HEK293 (cell line): Measurements from ENCODE around the gene MTRFR.

Source experiments
- CTCF ChIA-PET: fragments of 350-600 bp; formaldehyde crosslinking; extraction: SDS; loops from one replicate; lab custom pipeline; 2021; ENCODE audit warnings: antibody characterized with exemption; lab: Yijun Ruan, JAX
- POLR2A ChIA-PET: fragments of 300-600 bp; formaldehyde crosslinking; extraction: SDS; loops from one replicate; lab custom pipeline; 2020; ENCODE audit warnings: antibody characterized with exemption, inconsistent platforms; lab: Yijun Ruan, JAX
- H3K27ac ChIP-seq: fragments of 200-500 bp; sonication (Bioruptor generic); 2 replicates; pipeline ENCODE4 v1.5.1; 2014; ENCODE audit warnings: low read depth, low read length, control low read depth, inconsistent platforms; ENCODE audit errors: extremely low read depth
- H3K36me3 ChIP-seq, 2 experiments: fragments of 200-500 bp in 1 of 2; sonication (Bioruptor generic) in 1 of 2; 1 replicate in 1 of 2; 2 replicates in 1 of 2; pipeline ENCODE4 v1.5.1; 2014 to 2017; ENCODE audit warnings: inconsistent platforms in 2 of 2, low read length in 2 of 2; ENCODE audit not compliant: control insufficient read depth in 2 of 2, insufficient read depth in 1 of 2
- H3K4me1 ChIP-seq: fragments of 200-500 bp; sonication (Bioruptor generic); 2 replicates; pipeline ENCODE4 v1.5.1; 2014; ENCODE audit warnings: mild to moderate bottlenecking, low read length, inconsistent platforms; ENCODE audit not compliant: control insufficient read depth, insufficient read depth
- H3K4me3 ChIP-seq: 2 replicates; pipeline ENCODE4 v1.5.1; 2011; ENCODE audit warnings: low read depth, mild to moderate bottlenecking, control low read depth, low read length, moderate library complexity
- H3K9me3 ChIP-seq: fragments of 200-500 bp; sonication (Bioruptor generic); 2 replicates; pipeline ENCODE4 v1.5.1; 2014; ENCODE audit warnings: low read depth, low read length, inconsistent platforms; ENCODE audit not compliant: control insufficient read depth, insufficient read depth
- PRDM10 ChIP-seq: fragments of 450-650 bp; formaldehyde crosslinking; IDR thresholded peaks from 2 replicates; pipeline ENCODE4 v1.5.1; 2016; ENCODE audit warnings: missing biosample characterization, missing genetic modification characterization
- SCRT2 ChIP-seq: fragments of 450-650 bp; formaldehyde crosslinking; IDR thresholded peaks from 2 replicates; pipeline ENCODE4 v1.5.1; 2016; ENCODE audit warnings: missing biosample characterization, missing genetic modification characterization
- SP7 ChIP-seq: fragments of 450-650 bp; formaldehyde crosslinking; IDR thresholded peaks from 2 replicates; pipeline ENCODE4 v1.5.1; 2016; ENCODE audit warnings: missing biosample characterization, missing genetic modification characterization
- TRIM28 ChIP-seq: IDR thresholded peaks from 2 replicates; pipeline ENCODE4 v1.6.1; 2011; ENCODE audit warnings: low read length, control low read depth, borderline replicate concordance
- ZBTB21 ChIP-seq: fragments of 450-650 bp; formaldehyde crosslinking; IDR thresholded peaks from 2 replicates; pipeline ENCODE4 v1.5.1; 2017; ENCODE audit warnings: missing biosample characterization, missing genetic modification characterization
- ZBTB48 ChIP-seq: fragments of 450-650 bp; formaldehyde crosslinking; IDR thresholded peaks from 2 replicates; pipeline ENCODE4 v1.5.1; 2016; ENCODE audit warnings: missing biosample characterization, missing genetic modification characterization
- ZFP41 ChIP-seq: fragments of 450-650 bp; formaldehyde crosslinking; IDR thresholded peaks from 2 replicates; pipeline ENCODE4 v1.5.1; 2016; ENCODE audit warnings: missing biosample characterization, missing genetic modification characterization, borderline replicate concordance
- ZIC2 ChIP-seq: fragments of 450-650 bp; formaldehyde crosslinking; IDR thresholded peaks from 2 replicates; pipeline ENCODE4 v1.5.1; 2016; ENCODE audit warnings: missing biosample characterization, missing genetic modification characterization
- ZNF146 ChIP-seq: fragments of 450-650 bp; formaldehyde crosslinking; IDR thresholded peaks from 2 replicates; pipeline ENCODE4 v1.5.1; 2016; ENCODE audit warnings: missing biosample characterization, missing genetic modification characterization
- ZNF169 ChIP-seq: fragments of 450-650 bp; formaldehyde crosslinking; IDR thresholded peaks from 2 replicates; pipeline ENCODE4 v1.5.1; 2016; ENCODE audit warnings: missing biosample characterization, missing genetic modification characterization
- ZNF18 ChIP-seq: fragments of 450-650 bp; formaldehyde crosslinking; IDR thresholded peaks from 2 replicates; pipeline ENCODE4 v1.5.1; 2016; ENCODE audit warnings: missing biosample characterization, missing genetic modification characterization
- ZNF211 ChIP-seq: fragments of 450-650 bp; formaldehyde crosslinking; IDR thresholded peaks from 2 replicates; pipeline ENCODE4 v1.5.1; 2016; ENCODE audit warnings: low read depth, missing biosample characterization, missing genetic modification characterization
- ZNF274 ChIP-seq, 2 experiments: fragments of 200-500 bp in 1 of 2; fragments of 450-650 bp in 1 of 2; sonication (Bioruptor generic) in 1 of 2; formaldehyde crosslinking in 1 of 2; IDR thresholded peaks; 2 replicates each; pipeline versions ENCODE4 v1.5.1 to v1.6.1; 2014 to 2016; ENCODE audit warnings: borderline replicate concordance in 1 of 2, inconsistent platforms in 1 of 2, low read length in 1 of 2, missing biosample characterization in 1 of 2, missing genetic modification characterization in 1 of 2
- ZNF292 ChIP-seq: fragments of 450-650 bp; formaldehyde crosslinking; IDR thresholded peaks from 2 replicates; pipeline ENCODE4 v1.5.1; 2016; ENCODE audit warnings: low read depth, missing biosample characterization, missing genetic modification characterization, borderline replicate concordance
- ZNF391 ChIP-seq: fragments of 450-650 bp; formaldehyde crosslinking; IDR thresholded peaks from 2 replicates; pipeline ENCODE4 v1.5.1; 2016; ENCODE audit warnings: low read depth, missing biosample characterization, missing genetic modification characterization, borderline replicate concordance
- ZNF394 ChIP-seq: fragments of 450-650 bp; formaldehyde crosslinking; IDR thresholded peaks from 2 replicates; pipeline ENCODE4 v1.5.1; 2016; ENCODE audit warnings: missing biosample characterization, missing genetic modification characterization, mild to moderate bottlenecking, moderate library complexity, borderline replicate concordance
- ZNF48 ChIP-seq: fragments of 450-650 bp; formaldehyde crosslinking; IDR thresholded peaks from 2 replicates; pipeline ENCODE4 v1.5.1; 2016; ENCODE audit warnings: missing biosample characterization, missing genetic modification characterization
- ZNF544 ChIP-seq: fragments of 450-650 bp; formaldehyde crosslinking; IDR thresholded peaks from 2 replicates; pipeline ENCODE4 v1.5.0; 2017; ENCODE audit warnings: missing biosample characterization, missing genetic modification characterization
- ZNF629 ChIP-seq: fragments of 450-650 bp; formaldehyde crosslinking; IDR thresholded peaks from 2 replicates; pipeline ENCODE4 v1.5.1; 2017; ENCODE audit warnings: missing biosample characterization, missing genetic modification characterization
- ZSCAN4 ChIP-seq: fragments of 450-650 bp; formaldehyde crosslinking; IDR thresholded peaks from 2 replicates; pipeline ENCODE4 v1.5.1; 2017; ENCODE audit warnings: missing biosample characterization, missing genetic modification characterization
- ZXDB ChIP-seq: fragments of 450-650 bp; formaldehyde crosslinking; IDR thresholded peaks from 2 replicates; pipeline ENCODE4 v1.5.1; 2016; ENCODE audit warnings: missing biosample characterization, missing genetic modification characterization
- TF ChIP-seq, protein P1 (sequence below): fragments of 450-650 bp; formaldehyde crosslinking; IDR thresholded peaks from 2 replicates; pipeline ENCODE4 v1.5.1; 2017; ENCODE audit warnings: missing biosample characterization, missing genetic modification characterization
- TF ChIP-seq, protein P2 (sequence below): fragments of 450-650 bp; formaldehyde crosslinking; IDR thresholded peaks from 2 replicates; pipeline ENCODE4 v1.5.1; 2016; ENCODE audit warnings: missing biosample characterization, missing genetic modification characterization
- TF ChIP-seq, protein P3 (sequence below): fragments of 450-650 bp; formaldehyde crosslinking; IDR thresholded peaks from 2 replicates; pipeline ENCODE4 v1.5.1; 2016; ENCODE audit warnings: missing biosample characterization, missing genetic modification characterization

MTRFR gene

DNA sequence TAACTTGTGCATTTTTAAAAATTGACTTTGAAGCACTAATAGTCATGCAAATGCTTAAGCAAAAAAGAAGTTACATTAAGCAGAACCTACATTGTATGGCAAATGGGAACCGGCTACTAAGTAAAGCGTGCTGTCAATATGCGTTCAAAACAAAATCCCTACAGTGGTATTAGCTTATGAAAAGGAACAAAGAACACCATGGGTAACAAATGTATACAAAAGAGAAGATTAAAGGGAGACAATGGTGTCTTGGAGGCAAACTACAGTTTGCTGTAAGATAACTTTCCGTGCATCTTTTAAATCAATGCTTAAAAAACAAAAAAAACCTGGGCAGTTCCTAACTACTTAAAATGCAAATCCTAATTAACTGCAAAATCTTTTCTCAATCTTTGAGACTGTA, 28.0 kb downstream of the MTRFR start:
- POLR2A ChIA-PET = no interaction called here
- Histone ChIP-seq H3K36me3 (peaks cover 55 to 94% of the 10 kb centered on the region in 2 experiments), H3K4me3 (no peak overlapping the region), H3K9me3 (no peaks in the 10 kb centered on the region), H3K27ac (no peak overlapping the region), H3K4me1 (no peaks in the 10 kb centered on the region)
- CTCF ChIA-PET = interaction anchor here (0.9 kb wide), 1 partner anchor 9 kb away, joined by 4 read pairs; no protein-coding TSS in a partner anchor
- TF ChIP-seq ZNF146 (no peak), ZNF292 (tag by site-specific recombination) (no peak), ZXDB (no peak), ZSCAN4 (no peak), ZNF169 (tag by site-specific recombination) (no peak), ZNF544 (no peak), ZNF48 (tag by site-specific recombination) (no peak), TRIM28 (no peak), SP7 (tag by site-specific recombination) (no peak), ZNF394 (no peak), ZNF211 (tag by site-specific recombination) (no peak)
- TF ChIP-seq, protein P1, sequence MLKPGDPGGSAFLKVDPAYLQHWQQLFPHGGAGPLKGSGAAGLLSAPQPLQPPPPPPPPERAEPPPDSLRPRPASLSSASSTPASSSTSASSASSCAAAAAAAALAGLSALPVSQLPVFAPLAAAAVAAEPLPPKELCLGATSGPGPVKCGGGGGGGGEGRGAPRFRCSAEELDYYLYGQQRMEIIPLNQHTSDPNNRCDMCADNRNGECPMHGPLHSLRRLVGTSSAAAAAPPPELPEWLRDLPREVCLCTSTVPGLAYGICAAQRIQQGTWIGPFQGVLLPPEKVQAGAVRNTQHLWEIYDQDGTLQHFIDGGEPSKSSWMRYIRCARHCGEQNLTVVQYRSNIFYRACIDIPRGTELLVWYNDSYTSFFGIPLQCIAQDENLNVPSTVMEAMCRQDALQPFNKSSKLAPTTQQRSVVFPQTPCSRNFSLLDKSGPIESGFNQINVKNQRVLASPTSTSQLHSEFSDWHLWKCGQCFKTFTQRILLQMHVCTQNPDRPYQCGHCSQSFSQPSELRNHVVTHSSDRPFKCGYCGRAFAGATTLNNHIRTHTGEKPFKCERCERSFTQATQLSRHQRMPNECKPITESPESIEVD = no peak

DNA sequence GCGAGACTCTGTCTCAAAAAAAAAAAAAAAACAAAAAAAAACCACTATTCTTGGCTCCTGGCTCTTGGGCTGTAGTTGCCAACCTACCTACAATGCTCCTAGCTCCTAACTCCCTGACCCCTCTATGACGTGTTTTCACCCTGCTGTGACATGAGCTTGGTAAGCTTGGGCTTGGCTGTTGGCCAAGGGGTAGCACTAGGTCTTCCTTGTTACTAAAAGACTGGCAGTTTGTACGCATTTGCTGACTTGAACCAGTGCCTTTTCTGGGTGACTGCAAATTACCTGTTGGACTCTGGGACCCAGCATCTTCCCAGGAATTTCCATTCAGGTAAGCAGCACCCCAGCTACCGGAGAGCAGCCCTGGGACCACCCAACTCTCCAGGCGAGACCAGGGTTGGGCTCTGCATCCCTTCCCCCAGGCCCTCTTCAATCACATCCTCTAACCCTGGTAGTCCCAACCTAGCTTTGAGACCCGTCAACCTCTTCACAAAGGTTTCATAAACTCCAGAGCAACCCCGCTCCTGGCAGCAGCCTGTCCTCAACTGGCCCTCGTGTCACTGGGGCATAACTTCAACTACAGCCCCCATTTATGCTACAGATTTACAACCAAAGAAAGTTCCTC, 30.1 kb downstream of the MTRFR start:
- H3K27ac ChIP-seq = no peak overlapping the region
- no peaks in the 10 kb centered on the region for H3K4me1 ChIP-seq
- CTCF ChIA-PET = interaction anchor here (0.6 kb wide), 2 partner anchors 122 to 201 kb away, joined by 3 read pairs; no protein-coding TSS in a partner anchor
- peaks cover 36 to 92% of the 10 kb centered on the region in 2 experiments for H3K36me3 ChIP-seq
- no peak overlapping the region for H3K4me3 ChIP-seq
- POLR2A ChIA-PET = interaction anchor here (1.2 kb wide), 1 partner anchor 103 kb away, joined by 3 read pairs; no protein-coding TSS in a partner anchor
- no peaks in the 10 kb centered on the region for H3K9me3 ChIP-seq
- TF ChIP-seq ZNF211 (tag by site-specific recombination) (no peak), ZIC2 (tag by site-specific recombination) (peak; percentile 50), SCRT2 (tag by site-specific recombination) (peak; percentile 75), ZFP41 (tag by site-specific recombination) (no peak), ZNF18 (tag by site-specific recombination) (no peak), PRDM10 (tag by site-specific recombination) (0 out of 2 replicates have a peak, but pooled peaks have one; percentile 15), ZNF274 (IDR thresholded peaks at IDR 0.05; ENCODE audit: low read length) (no peak), ZNF274 (tag by site-specific recombination; IDR thresholded peaks at IDR 0.05; ENCODE audit: borderline replicate concordance) (no peak), ZBTB48 (tag by site-specific recombination) (peak; percentile 56; the same call in 1 of the 2 replicates), ZNF391 (tag by site-specific recombination) (no peak), ZNF629 (tag by site-specific recombination) (peak; percentile 89), ZBTB21 (tag by site-specific recombination) (peak; percentile 91)
- TF ChIP-seq, protein P2, sequence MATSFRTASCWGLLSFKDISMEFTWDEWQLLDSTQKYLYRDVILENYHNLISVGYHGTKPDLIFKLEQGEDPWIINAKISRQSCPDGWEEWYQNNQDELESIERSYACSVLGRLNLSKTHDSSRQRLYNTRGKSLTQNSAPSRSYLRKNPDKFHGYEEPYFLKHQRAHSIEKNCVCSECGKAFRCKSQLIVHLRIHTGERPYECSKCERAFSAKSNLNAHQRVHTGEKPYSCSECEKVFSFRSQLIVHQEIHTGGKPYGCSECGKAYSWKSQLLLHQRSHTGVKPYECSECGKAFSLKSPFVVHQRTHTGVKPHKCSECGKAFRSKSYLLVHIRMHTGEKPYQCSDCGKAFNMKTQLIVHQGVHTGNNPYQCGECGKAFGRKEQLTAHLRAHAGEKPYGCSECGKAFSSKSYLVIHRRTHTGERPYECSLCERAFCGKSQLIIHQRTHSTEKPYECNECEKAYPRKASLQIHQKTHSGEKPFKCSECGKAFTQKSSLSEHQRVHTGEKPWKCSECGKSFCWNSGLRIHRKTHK (tag by site-specific recombination) = no peak
- TF ChIP-seq, protein P3, sequence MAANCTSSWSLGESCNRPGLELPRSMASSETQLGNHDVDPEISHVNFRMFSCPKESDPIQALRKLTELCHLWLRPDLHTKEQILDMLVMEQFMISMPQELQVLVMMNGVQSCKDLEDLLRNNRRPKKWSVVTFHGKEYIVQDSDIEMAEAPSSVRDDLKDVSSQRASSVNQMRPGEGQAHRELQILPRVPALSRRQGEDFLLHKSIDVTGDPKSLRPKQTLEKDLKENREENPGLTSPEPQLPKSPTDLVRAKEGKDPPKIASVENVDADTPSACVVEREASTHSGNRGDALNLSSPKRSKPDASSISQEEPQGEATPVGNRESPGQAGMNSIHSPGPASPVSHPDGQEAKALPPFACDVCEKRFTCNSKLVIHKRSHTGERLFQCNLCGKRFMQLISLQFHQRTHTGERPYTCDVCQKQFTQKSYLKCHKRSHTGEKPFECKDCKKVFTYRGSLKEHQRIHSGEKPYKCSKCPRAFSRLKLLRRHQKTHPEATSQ (tag by site-specific recombination) = no peak
